ENCODE results near the gene SNAPC2.

The SNAPC2 gene, protein sequence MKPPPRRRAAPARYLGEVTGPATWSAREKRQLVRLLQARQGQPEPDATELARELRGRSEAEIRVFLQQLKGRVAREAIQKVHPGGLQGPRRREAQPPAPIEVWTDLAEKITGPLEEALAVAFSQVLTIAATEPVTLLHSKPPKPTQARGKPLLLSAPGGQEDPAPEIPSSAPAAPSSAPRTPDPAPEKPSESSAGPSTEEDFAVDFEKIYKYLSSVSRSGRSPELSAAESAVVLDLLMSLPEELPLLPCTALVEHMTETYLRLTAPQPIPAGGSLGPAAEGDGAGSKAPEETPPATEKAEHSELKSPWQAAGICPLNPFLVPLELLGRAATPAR

DNA sequence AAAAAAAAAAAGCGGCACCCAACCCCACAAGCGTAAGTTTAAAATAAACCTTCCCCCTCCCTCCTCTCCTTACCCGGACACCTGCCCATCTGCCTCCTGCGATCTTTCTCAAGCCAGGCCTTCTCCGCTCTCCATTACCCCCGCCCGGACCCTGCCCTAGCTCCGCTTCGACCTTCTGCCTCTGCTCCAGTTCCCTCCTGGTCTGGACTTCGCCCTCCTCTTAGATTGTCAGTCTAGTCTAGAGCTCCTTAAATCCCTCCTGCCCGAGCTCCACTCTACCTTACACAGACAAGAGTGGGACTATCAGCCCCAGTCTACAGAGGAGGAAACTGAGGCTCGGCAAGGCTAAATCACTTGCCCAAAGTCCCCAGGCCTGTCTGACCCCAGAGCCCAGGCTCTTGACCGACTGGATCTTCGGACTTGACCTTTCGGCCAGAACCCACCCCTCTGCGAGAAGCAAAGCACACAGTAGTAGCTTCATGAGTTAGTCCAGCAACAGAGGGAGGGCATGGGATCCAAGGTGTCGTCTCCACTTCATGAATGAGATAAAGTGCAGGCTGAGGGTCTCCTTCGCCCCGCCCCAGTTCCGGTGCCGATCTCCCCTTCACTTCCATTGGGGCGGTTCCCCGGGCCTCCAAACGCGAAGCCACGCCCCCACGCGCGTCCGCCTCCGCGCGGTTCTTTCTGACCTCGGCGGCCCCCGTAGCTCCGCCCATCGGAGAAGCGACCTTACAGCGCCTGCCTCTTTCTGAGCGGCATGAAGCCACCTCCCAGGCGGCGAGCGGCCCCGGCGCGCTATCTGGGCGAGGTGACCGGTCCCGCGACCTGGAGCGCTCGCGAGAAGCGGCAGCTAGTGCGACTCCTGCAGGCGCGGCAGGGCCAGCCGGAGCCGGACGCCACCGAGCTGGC, at the start of gene SNAPC2:
SNAPC2 (plus strand) TSS at position 729 of the 909 bp plus-strand sequence; CDS start at position 758, 29 bp downstream.
- in situ Hi-C loops (cut with MboI; ENCODE audit: low sequenced_read_pairs): no loop called here

DNA sequence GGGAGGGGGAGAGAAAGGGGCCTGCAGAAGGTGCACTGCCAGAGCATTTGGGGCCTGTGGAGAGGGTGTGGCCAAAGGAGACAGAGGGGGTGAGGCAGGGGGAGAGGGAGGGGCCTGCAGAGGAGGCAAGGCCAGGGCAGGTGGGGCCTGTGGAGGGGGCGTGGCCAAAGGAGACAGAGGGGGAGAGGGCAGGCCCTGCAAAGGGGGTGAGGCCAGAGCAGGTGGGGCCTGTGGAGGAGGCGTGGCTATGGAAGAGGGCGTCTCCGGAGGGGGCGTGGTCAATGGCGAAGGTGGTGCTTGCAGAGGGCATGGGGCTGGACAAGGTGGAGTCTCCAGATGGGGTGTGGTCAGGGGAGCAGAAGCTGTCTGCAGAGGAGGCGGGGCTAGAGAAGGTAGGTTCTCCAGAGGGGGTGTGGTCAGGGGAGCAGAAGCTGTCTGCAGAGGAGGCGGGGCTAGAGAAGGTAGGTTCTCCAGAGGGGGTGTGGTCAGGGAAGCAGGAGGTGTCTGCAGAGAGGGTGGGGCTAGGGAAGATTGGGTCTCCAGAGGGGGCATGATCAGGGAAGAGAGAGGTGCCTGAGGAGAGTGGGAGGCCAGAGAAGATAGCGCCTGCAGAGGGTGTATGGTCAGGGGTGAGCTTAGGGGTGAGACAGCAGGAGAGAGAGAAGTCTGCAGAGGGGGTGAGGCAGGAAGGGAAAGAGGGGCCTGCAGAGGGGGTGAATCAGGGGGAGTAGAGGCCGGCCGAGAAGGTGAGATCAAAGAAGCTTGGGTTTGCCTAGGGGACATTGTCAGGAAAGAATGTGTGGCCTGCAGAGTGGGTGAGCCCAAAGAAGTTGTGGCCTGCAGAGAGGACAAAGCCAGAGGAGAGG, 49.3 kb upstream of the SNAPC2 start:
- in situ Hi-C loops (cut with MboI; ENCODE audit: low sequenced_read_pairs): no loop called here

DNA sequence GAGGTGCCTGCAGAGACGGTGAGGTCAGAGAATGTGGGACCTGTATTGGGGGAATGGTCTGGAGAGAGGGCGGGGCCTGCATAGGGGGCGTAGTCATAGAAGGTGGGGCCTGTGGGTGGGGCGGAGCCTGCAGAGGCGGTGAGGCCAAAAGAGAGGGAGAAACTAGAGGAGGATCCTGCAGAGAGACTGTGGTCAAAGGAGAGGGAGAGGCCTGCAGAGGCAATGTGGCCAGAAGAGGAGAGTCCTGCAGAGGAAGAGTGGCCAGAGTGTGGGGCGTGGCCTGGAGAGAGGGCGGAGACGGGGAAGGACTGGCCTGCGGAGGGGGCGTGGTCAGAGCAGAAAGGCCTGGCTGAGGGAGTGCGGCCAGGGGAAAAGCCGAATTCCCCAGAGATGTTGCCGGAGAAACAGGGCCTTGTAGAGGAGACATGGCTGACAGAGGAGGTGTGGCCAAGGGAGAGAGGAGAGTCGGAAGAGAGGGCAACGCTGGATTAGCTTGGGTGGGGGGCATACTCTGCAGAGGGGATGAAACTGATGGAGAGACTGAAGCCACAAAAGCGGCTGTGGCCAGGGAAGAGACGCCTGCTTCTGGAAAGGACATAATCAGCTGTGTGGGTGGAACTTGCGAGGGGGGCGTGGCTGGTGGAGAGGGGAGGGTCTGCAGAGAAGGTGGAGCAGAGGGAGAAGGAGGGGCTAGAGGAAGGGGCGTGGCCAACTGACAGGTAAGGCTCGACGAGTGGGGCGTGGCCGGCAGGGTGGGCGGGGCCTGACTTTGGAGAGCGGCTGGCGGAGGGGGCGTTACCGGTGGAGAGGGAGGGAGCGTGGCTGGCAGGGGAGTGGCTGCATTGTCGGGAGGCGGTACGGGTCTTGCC, 48.5 kb upstream of the SNAPC2 start:
- in situ Hi-C loops (cut with MboI; ENCODE audit: low sequenced_read_pairs): no loop called here

DNA sequence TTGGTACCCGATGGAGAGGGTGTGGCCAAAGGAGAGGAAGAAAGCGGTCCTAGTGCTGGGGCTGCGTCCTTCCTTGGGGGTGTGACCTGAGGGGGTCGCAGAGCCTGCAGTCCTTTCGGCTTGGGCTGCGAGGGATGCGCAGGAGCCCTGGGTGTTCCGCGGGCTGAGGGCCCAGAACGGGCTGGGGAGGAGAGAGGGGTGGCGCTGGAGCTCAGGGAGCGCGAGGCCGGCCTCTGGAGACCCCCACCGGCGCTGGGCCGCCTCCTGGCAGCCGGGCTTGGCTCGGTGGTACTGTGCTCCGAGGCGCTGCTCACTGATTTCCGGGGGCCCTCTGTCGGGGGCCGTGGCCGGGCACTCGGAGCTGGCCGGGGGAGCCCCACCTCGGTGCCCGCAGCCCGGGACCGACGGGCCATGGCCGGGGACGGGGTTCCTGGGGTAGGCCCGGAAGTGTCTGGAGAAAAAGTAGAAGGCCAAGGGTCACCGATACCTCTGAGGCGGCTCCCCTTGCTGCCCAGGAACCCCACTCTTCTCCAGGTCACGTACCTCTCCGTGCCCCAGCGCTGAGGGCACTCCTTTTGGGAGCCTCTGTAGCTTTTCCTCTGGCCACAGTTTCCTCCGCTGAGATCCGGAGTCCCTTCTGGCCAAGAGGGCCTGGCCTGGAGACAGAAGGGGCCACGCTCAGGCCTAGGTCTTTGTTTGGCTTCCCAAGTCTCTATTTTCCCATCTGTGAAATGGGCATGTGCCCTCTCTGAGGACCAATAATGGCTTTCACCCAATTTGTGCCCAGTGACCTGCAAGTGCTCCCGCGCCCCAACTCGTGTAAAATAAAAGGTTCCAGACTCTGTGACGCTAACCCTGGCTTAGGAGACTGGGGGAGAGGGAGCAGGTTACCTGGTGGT, 47.6 kb upstream of the SNAPC2 start:
- in situ Hi-C loops (cut with MboI; ENCODE audit: low sequenced_read_pairs): no loop called here

DNA sequence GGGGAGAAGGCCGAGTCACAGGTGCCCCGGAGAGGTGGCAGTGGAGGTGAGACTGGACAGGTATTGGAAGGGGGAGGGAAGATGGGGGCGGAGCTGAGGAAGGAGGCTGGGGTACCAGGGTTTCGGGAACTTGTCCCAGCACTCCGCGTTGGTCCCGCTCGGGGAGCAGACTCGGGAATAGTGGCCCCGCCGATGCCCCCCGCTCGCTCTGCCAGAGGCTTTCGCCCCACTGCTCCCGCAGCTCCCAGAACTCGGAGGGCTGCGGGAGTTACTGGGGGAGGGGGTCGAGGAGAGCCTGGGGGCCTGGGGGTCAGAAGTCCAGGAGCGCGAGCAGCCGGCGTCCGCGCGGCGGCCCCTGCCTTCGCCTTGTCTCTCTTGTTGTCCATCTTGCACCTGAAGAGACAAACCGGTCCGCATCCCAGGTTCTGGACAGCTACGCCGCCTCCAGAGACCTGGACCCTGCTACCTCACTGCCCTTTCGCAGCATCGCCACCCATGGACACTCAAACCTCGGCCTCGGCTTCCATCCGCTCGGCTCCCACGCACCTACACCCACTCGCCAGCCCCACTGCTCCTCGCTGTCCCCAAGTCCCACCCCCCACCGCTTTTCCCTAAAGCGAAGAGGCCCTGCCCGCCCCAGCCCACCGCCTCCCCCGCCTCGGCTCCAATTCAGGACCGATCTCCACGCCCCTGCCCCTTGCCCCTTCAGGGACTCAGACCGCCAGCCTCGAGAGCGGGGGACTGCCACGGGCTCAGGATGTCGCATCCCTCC, 46.6 kb upstream of the SNAPC2 start:
- in situ Hi-C loops (cut with MboI; ENCODE audit: low sequenced_read_pairs): no loop called here

DNA sequence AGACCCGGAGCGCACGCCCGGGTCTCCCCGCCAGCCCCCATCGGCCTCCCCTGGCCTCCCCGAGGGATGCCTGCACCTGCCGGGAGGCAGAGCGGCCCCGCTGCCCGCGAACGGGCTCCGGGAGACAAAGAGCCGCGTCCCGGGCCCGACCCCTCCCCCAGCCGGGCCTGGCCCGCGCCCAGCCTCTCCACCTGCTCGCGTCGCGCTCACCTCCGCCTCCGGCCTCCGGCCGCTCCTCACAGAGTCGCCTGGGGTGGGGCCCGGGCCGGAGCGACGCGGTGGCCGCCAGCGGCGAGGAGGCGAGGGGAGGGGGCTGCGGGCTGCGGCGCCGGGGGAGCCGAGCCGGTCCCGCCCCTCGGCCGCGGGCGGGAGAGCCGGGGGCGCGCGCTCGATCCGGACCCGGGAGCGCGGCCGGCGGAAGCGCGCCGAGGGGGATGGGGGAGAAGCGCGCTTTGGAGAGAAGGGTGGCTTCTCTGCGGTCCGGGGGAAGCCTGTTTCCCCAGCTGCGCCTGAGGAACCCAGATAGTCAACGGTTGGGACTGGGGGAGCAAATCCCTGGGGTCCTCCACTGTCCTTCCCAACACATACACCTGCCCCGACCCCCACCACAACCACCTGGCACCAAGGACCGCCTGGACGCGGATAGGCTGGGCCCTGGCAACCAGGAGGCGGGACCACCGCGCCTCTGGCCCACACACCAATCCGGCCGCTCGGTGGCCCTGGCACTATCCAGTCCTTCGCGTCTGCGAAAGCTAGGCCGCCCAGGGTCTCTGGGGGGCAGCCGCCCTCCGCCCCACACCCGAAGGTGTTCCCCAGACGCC, 45.9 kb upstream of the SNAPC2 start, which contains the start of gene PRR36:
PRR36 (minus strand) TSS at position 315 of the 821 bp plus-strand sequence. CDS start 701 bp downstream, outside the sequence.
- in situ Hi-C loops (cut with MboI; ENCODE audit: low sequenced_read_pairs): no loop called here

DNA sequence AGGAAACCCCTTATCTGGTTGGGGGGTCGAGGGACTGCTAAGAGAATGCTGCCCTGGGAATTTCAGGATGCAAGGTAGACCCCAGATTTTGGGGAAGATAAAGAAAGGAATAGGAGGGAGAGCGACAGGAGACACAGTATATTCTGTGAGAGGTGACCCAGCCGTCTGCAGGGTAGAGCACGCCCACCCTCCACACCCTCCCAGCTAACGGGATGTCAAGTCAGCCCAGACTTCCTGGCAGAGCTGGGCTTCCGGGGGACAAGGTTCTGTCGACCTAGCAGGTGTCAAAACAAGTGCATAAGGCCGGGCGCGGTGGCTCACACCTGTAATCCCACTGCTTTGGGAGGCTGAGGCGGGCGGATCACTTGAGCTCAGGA, 45.3 kb upstream of the SNAPC2 start:
- in situ Hi-C loops (cut with MboI; ENCODE audit: low sequenced_read_pairs): no loop called here

DNA sequence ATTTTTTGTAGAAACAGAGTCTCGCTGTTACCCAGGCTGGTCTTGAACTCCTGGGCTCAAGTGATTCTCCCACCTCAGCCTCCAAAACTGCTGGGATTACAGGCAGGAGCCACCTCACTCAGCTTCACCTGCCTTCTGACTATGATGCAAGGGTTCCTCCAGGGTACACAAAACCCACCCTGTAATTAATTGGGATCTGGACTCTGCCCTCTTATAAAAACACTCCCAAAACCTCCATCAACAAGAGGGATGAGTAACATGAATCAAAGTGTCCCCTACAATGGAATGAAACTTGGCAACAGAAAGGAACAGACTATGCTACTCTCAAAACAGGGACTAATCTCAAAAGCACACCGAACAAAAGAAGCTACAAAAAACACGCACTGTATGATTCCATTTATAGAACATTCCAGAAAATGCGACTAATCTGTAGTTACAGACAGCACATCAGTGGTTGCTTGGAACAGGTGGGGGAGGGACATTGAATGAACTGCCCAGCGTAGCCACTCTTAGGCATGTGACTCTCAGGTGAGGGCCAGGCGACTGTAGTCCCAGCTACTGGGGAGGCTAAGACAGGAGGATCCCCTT, 42.8 kb upstream of the SNAPC2 start:
- in situ Hi-C loops (cut with MboI; ENCODE audit: low sequenced_read_pairs): no loop called here

DNA sequence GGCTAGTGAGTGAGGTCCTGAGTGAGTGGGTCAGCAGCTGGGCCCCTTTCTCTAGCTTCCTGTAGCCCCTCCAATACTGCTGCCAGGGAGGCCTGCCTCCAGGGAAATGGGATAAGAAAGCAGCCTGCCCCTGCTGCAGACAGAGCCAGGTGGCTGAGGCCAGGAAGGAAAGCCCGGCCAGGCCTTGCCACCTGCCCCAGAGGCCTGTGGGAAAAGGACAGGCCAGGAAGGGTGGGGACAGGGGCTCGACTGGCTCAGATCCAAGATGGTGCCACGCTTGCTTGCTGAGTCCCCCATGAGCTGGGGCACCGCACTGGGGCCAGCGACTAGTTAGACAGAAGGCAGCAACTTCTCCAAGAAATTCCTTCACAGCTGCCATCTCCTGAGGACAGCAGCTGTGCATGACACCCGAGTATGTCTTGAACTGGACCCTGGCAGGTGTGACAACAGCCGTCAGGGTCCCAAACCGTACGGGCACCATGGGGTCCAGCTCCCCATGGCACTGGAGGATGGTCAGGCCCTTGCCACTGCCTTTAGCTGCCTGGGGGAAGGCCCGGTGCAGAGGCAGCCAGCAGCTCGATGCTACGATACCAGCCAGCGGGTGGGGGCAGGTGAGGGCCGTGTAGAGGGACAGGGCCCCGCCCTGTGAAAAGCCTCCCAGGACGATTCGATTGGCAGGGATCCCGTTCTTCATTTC, 40.9 kb upstream of the SNAPC2 start:
- in situ Hi-C loops (cut with MboI; ENCODE audit: low sequenced_read_pairs): no loop called here

DNA sequence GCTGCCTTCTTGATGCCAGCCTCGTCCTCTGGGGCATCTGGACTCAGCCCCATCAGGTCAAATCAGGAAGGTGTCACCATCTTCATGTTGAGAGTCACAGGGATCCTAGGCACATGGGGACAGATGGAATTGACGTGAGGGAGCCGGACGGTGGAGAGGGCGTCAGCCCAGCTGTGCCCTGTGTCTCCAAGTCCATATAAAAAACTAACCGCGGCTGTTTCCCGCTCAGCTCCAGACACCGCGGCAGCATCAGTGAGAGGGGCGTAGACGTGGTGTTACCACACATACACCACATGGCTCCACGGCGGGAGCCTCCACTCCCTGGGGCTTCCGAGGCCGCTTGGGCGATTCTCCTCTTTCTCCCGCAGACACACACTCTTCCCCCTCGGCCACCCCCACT, 40.3 kb upstream of the SNAPC2 start:
- in situ Hi-C loops (cut with MboI; ENCODE audit: low sequenced_read_pairs): no loop called here

DNA sequence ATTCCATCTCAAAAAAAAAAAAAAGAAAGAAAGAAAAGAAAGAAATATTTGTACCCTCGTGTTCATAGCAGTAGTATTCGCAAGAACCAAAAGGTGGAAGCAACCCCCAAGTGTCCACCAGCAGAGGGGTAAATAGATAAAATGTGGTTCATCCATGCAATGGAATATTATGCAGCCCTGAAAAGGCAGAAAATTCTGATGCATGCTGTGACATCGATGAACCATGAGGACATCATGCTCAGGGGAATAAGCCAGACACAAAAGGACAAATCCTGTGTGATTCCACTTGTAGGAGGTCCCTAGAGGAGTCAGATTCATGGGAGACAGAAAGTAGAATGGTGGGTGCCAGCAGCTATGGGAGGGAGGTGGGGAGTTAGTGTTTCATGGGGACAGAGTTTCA, 38.2 kb upstream of the SNAPC2 start:
- in situ Hi-C loops (cut with MboI; ENCODE audit: low sequenced_read_pairs): no loop called here

DNA sequence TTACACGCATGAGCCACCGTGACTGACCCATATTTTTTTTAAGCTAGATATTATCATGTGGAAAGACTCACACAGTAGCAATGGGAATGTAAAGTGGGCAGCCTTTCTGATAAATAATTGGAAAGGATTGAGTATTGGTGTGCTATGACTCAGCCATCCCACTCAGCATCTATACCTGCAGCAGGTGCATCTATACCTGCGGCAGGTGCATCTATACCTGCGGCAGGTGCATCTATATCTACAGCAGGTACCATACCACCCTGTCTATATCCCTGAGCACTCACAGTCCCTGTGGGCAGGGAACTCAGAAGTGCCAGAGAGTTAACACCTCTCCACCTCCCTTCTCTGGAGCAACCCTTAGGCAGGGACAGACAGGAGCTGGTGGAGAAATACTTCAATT, 37.0 kb upstream of the SNAPC2 start:
- in situ Hi-C loops (cut with MboI; ENCODE audit: low sequenced_read_pairs): no loop called here

DNA sequence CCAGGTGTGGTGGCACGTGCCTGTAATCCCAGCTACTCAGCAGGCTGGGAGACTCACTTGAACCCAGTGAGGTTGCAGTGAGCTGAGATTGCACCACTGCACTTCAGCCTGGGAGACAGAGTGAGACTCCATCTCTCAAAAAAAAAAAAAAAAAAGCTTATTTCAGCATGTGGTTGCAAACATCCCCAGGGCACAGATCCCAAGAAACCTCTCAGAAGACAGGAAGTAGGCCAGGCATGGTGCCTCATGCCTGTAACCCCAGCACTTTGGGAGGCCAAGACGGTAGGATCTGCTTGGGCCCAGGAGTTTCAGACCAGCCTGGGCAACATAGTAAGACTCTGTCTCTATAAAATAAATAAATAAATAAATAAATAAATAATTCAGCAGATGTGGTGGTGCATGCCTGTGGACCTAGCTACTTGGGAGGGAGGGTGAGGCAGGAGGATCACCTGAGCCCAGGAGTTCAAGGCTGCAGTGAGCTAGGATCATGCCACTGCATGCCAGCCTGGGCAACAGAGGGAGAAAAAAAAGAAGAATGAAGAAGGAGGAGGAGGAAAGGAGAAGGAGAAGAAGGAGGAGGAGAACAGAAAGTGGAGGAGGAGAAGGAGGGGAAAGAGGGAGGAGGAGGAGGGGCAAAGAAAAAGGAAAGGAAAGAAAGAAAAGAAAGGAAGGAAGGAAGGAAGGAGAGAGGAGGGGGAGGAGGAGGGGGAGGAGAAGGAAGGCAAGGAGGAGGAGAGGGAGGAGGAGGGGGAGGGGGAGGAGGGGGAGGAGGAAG, 36.2 kb upstream of the SNAPC2 start:
- in situ Hi-C loops (cut with MboI; ENCODE audit: low sequenced_read_pairs): no loop called here

DNA sequence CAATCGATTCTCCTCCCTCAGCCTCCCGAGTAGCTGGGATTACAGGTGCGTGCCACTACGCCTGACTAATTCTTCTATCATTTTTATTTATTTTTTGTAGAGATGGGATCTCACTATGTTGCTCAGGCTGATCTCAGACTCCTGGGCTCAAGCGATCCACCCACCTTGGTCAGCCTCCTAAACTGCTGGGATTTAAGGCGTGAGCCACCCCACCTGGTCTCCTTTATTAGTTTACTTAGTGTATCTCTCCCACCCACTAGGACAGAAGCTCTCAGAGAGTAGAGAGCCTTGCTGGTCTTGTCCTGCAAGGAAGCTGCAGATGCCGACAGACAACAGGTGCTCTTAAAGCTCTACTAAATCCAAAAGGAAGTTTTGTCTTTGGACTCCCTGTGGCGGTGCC, 34.3 kb upstream of the SNAPC2 start:
- in situ Hi-C loops (cut with MboI; ENCODE audit: low sequenced_read_pairs): no loop called here

DNA sequence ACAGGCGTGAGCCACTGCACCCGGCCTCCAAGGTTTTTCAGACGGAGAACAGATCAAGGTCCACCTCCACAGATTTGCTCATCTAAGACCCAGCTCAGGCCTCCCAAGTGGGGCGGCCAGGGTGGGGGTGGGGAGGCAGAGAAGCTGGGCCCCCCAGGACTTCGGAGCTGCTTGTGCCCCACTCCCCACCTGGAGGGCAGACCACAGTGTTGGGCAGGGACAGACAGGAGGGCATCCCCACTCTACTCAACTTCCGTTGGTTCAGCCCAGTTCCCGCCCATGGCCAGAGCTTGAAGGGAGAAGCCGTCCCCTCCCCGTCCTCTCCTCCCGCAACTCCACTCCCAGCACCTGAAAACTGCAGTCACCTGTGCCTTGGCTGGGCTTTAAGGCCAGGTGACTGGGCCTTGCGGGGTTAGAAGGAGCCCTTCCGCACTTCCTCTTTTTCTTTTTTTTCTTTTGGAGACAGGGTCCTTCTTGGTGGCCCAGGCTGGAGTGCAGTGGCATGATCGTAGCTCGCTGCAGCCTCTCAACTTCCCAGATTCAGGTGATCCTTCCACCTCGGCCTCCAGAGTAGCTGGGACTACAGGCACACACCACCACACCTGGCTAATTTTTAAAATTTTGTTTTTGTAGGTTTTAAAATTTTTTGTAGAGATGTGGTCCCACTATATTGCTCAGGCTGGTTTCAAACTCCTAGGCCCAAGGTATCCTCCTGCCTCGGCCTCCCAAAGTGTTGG, 32.6 kb upstream of the SNAPC2 start:
- in situ Hi-C loops (cut with MboI; ENCODE audit: low sequenced_read_pairs): no loop called here
